HEK293 (cell line): ENCODE data around the gene CFAP46.

Experiments
- CTCF ChIP-seq: fragments of 450-650 bp; formaldehyde crosslinking; IDR thresholded peaks from 2 replicates; pipeline ENCODE4 v1.5.1; 2016; ENCODE audit warnings: missing biosample characterization, missing genetic modification characterization
- REST ChIP-seq: fragments of 450-650 bp; formaldehyde crosslinking; IDR thresholded peaks from 2 replicates; pipeline ENCODE4 v1.5.1; 2016; ENCODE audit warnings: missing biosample characterization, missing genetic modification characterization
- SP2 ChIP-seq: fragments of 450-650 bp; formaldehyde crosslinking; IDR thresholded peaks from 2 replicates; pipeline ENCODE4 v1.5.1; 2016; ENCODE audit warnings: missing biosample characterization, missing genetic modification characterization
- ZNF184 ChIP-seq: fragments of 450-650 bp; IDR thresholded peaks from 2 replicates; pipeline ENCODE4 v1.5.1; 2018; ENCODE audit warnings: missing biosample characterization, mild to moderate bottlenecking, missing genetic modification characterization
- ZNF704 ChIP-seq: fragments of 450-650 bp; formaldehyde crosslinking; IDR thresholded peaks from 2 replicates; pipeline ENCODE4 v1.5.1; 2016; ENCODE audit warnings: missing biosample characterization, missing genetic modification characterization

GRCh38 chr10:132884041-132884440 is 58.3 kb downstream of the CFAP46 start:
- TF ChIP-seq SP2 (tag by site-specific recombination) (no peak), CTCF (no peak), ZNF704 (tag by site-specific recombination) (no peak), ZNF184 (tag by site-specific recombination) (no peak), REST (tag by site-specific recombination) (no peak)
